Motor neuron (in vitro differentiated cells): Measurements from ENCODE around the gene USP49. TPM values are rescaled to one million over a fixed set of nuclear protein-coding genes. Genes with fewer than 3 reads are reported as not detected.

ENCODE experiments used
- ATAC-seq, 8 experiments: fragments of 200-7000 bp; cut with Tn5 transposase; replicated peaks in 6 of 8; 2 replicates each; pipeline ENCODE4 v1.8.0; 2021; ENCODE audit warnings: mild to moderate bottlenecking in 8 of 8, moderate library complexity in 8 of 8
- H3K27ac ChIP-seq, 2 donors: fragments of 250-450 bp; sonication (Bioruptor Pico); 2 replicates each; pipeline ENCODE4 v1.9.0; 2021; ENCODE audit warnings: antibody characterized with exemption in 2 of 2, mild to moderate bottlenecking in 2 of 2, moderate library complexity in 1 of 2
- H3K4me1 ChIP-seq, 2 donors: fragments of 250-450 bp; sonication (Bioruptor Pico); replicated peaks in 1 of 2; 2 replicates each; pipeline ENCODE4 v1.6.1; 2021; ENCODE audit warnings: antibody characterized with exemption in 2 of 2, mild to moderate bottlenecking in 2 of 2, moderate library complexity in 1 of 2
- H3K4me3 ChIP-seq, 5 donors: fragments of 250-450 bp; sonication (Bioruptor Pico); 2 replicates each; pipeline ENCODE4 v1.9.0; 2021; ENCODE audit warnings: antibody characterized with exemption in 5 of 5, mild to moderate bottlenecking in 5 of 5, moderate library complexity in 4 of 5
- WGBS, 10 experiments: fragments of 450-650 bp; shearing (Covaris generic); methylation state at CpG; one replicate each; pipeline ENCODE4 v1.0.0; 2022; 5-methylcytosine and 5-hydroxymethylcytosine counted together
- in situ Hi-C, 9 experiments: fragments of 400-800 bp; cut with MboI; loops; one replicate each; pipeline ENCODE4 v1.15.0; 2021; ENCODE audit warnings: low sequenced_read_pairs in 9 of 9, low pct_unique_long_range_greater_than_20kb in 2 of 9; ENCODE audit not compliant: unreplicated experiment in 9 of 9
- total RNA-seq, 8 experiments: library from RNA; unstranded; fragments of 300-600 nt; gene quantifications; 2 replicates each; pipeline versions ENCODE4 v1.2.3 to v1.2.4, GENCODE V29; 2022

The USP49 gene
- total RNA-seq, 8 experiments from 2014 or later = 2.3 to 14.8 (median 9.6) TPM

DNA sequence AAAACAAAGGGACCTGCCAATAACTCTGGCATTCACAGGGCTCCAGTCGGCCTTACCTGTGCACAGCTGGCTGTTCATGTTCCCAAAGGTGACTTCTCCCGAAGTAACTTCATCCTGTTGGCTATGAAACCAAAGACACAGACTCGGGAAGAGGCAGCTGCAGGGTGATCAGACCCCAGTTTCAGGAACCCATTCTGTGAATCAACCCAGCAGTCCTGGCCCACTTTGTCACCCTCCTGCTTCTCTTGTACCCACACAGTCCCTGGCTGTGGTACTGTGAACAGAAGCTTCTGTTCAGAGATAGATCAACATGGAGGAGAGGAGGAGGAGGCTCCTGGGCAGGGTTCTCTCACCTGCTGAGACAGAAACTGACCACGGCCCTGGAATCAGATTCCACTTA is 139.3 kb downstream of the USP49 start:
- 28 to 80% (median 50%) methylated on average over 1 to 4 of the region's 4 CpGs; no CpG with 5 or more reads in 3 of the 10 experiments for WGBS, 10 experiments
- ATAC-seq = no peak
- Histone ChIP-seq H3K4me3 (no peak overlapping the region), H3K27ac (no peak overlapping the region), H3K4me1 (peaks cover 0 to 10% of the 10 kb centered on the region in 2 donors)
- in situ Hi-C loops = no loop called here

DNA sequence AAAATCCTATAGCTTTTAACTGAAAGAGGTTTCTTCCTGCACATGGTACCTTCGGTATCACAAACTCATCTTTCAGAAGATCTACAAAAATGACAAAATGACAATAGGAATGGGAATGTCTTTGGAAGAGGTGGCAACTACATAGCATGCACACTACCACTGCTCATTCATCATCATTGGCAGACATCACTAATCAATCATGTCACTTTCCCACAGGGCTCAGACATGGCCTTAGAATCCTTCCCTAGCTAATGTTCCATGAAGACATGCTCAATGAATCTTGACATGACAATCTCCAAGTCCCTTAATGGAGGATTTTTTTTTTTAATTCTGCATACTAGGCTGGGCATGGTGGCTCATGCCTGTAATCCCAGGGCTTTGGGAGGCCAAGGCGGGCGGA is 144.8 kb downstream of the USP49 start:
- Histone ChIP-seq H3K4me3 (no peak overlapping the region), H3K4me1 (no peaks in the 10 kb centered on the region), H3K27ac (no peak overlapping the region)
- ATAC-seq = no peak
- WGBS, 10 experiments = 38 to 100% (median 86%) methylated on average over 1 to 3 of the region's 3 CpGs; no CpG with 5 or more reads in 4 of the 10 experiments
- in situ Hi-C loops = no loop called here

DNA sequence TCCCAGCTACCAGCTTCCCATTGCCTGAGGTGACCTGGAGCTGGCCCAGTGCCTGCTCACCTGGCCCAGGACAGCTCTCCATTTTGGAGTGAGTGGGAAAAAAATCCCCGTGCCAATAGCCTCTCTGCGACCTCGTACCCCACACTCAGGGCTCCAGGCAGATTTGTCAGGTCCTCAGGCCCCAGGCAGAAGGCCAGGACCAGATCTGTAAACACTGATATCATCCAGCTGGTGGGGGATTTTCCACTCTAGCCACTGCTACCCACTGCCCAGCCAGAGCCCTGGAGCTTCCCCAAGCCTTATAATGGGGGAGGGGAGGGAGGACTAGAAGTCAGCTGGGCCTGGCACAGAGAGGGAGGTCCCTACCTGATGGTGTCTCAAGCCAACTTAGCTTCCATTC is 146.6 kb downstream of the USP49 start:
- Histone ChIP-seq H3K27ac (no peak overlapping the region), H3K4me3 (no peak overlapping the region), H3K4me1 (no peaks in the 10 kb centered on the region)
- in situ Hi-C loops = no loop called here
- WGBS, 10 experiments = 72 to 83% methylated on average over 2 to 3 of the region's 3 CpGs; no CpG with 5 or more reads in 8 of the 10 experiments
- ATAC-seq = no peak

- no peak for ATAC-seq
- H3K27ac ChIP-seq = no peak overlapping the region
- no peaks in the 10 kb centered on the region for H3K4me1 ChIP-seq
- in situ Hi-C loops = no loop called here
- H3K4me3 ChIP-seq = no peak overlapping the region
- WGBS, 10 experiments = 60 to 100% (median 73%) methylated on average over 1 to 4 of the region's 6 CpGs; no CpG with 5 or more reads in 6 of the 10 experiments
Observed at GRCh38 chr6:41748102-41748477, 147.1 kb downstream of the USP49 start.

DNA sequence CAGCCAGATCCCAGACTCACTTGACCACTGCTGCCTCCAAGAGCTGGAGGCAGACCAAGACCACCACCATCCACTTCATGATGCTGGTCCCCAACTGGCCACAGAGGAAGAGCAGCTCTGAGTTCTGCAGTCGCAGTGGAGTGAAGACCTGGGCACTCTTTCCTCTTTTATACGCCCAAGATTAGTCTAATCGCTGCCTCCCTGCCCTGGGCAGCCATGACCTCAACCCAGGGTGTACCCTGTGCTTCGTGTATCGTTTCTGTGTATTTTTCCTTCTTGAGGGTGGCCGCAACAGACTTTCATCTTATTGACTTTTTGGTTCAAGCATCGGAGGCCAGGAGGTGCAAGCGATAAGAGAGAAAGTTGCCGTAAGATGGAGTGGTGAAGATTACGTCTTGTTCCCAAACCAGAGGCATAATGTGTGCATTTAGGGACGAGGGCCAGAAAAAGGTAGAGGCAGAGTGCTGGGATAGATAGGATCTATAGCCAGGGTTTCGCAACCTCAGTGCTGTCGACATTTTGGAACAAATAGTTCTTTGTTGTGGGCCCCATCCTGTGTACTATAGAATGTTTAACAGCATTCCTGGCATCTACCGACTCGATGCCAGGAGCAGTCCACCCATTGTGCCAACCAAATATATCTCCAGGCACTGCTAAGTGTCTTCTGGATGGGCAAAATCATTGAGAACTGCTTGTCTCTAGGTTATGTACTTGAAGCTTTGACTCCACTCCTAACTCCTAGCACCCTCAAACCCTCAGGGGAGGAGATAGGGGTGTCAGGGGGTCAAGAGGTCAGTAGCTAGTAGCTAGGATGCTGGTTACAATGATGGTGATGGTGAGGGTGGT is 147.7 kb downstream of the USP49 start, which contains the start of gene PGC:
Gene PGC (minus strand): TSS at position 142 of the 846 bp plus-strand sequence. CDS start 63 bp downstream, at position 79.
- 50 to 100% (median 89%) methylated on average over 2 to 11 of the region's 15 CpGs for WGBS, 10 experiments
- in situ Hi-C loops = no loop called here
- H3K4me1 ChIP-seq = no peaks in the 10 kb centered on the region
- no peak for ATAC-seq
- no peak within 1 kb of the TSS for H3K4me3 ChIP-seq
- no peak within 1 kb of the TSS for H3K27ac ChIP-seq

GRCh38 chr6:41746107-41746506 is 149.1 kb downstream of the USP49 start:
- 0 to 94% (median 71%) methylated on average over 1 to 5 of the region's 10 CpGs; no CpG with 5 or more reads in 5 of the 10 experiments for WGBS, 10 experiments
- in situ Hi-C loops = no loop called here
- H3K4me1 ChIP-seq = peaks cover 0 to 3% of the 10 kb centered on the region in 2 donors
- no peak overlapping the region for H3K4me3 ChIP-seq
- H3K27ac ChIP-seq = no peak overlapping the region
- peak in 3 of 8 experiments; percentile 29 to 65 (median 30) for ATAC-seq

- WGBS, 10 experiments = 72 to 81% (median 76%) methylated on average over 1 to 5 of the region's 7 CpGs; no CpG with 5 or more reads in 6 of the 10 experiments
- Histone ChIP-seq H3K27ac (no peak overlapping the region), H3K4me1 (peaks cover 0 to 3% of the 10 kb centered on the region in 2 donors), H3K4me3 (no peak overlapping the region)
- no peak for ATAC-seq
- in situ Hi-C loops = no loop called here
Observed at GRCh38 chr6:41744236-41744787, 150.9 kb downstream of the USP49 start.

DNA sequence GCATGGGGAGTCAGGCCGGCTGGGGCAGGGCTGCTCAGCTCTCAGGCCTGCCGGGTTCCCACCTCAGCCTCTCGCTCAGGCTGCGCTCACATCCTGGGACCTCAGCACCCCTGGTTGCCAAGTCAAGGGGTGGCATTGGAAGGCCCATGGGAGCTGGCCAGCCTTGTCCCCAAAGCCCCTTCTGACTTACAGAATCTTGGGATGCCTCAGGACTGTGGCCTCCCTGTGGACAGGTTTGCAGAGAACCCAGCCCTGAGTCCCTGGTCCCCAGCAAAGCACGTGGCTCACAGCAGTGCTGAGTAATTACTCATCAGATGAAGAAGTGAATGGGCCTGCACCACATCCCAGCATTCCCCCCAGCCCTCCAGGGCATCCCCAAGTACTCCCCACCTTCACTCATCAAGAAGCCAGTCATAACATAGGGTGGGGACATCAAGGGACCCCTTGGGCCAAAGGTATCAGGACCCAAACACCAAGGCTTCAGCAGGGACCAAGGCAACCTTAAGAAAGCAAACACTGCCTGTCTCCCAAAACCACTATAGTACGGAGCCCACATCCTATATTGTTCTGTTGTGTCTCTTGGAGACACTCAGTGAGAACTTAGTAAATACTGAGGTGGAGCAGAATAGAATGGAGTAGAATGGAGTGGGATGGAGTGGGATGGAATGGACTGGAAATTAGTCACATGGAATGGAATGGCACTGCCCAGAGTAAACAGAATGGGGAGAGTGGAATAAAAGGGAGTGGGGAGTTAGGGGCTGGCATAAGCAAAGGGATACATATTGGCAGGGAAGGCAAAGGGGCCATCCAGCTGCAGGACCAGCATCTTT is 151.6 kb downstream of the USP49 start:
- peaks cover 0 to 3% of the 10 kb centered on the region in 2 donors for H3K4me1 ChIP-seq
- no peak overlapping the region for H3K27ac ChIP-seq
- in situ Hi-C loops = no loop called here
- H3K4me3 ChIP-seq = no peak overlapping the region
- ATAC-seq = no peak
- WGBS, 10 experiments = 70 to 100% (median 100%) methylated on average over 1 of the region's 6 CpGs; no CpG with 5 or more reads in 7 of the 10 experiments

DNA sequence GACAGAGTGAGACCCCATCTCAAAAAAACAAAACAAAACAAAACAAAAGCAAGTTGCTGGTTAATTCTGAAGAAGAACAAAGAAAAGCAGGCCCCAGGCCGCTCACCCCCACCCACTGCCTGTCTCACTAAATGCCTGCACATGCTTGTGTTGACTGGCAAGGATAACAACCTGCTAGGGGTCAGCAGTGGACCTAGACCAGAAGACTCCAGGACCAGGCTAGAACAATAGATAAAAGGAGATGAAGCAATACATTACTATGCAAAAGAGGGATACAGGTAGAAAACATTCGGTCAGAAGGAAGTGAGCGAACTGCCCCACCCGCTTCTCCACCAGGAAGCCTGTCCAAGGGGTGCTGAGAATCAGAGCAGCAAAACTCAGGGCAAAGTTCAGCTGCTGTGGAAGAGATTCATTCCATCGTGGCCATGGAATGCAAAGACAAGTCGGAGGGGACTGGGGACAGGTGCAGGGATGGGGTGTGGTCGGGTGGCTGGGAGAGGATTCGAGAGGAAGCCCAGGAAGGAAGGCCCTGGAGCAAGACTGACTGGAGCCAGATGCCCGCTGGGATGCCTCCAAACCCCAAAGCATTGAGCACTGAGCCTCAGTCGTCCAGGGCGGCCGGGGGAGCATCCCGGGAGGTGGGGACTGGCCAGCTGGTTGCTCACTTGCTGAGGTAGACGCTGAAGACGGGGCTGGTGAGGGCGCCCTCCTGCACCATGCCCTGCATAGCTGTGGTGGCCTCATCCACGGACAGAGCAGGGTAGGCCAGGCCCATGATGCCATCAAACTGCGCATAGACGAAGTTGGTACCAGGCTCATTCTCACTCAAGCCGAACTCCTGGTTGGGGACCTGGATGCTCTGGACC is 153.3 kb downstream of the USP49 start:
- Histone ChIP-seq H3K4me3 (no peak overlapping the region), H3K4me1 (peaks cover 0 to 3% of the 10 kb centered on the region in 2 donors), H3K27ac (no peak overlapping the region)
- no peak for ATAC-seq
- in situ Hi-C loops = no loop called here
- WGBS, 10 experiments = 57 to 100% (median 75%) methylated on average over 1 to 9 of the region's 20 CpGs; no CpG with 5 or more reads in 3 of the 10 experiments

GRCh38 chr6:41740366-41741162 is 154.6 kb downstream of the USP49 start:
- no peak overlapping the region for H3K4me3 ChIP-seq
- in situ Hi-C loops = no loop called here
- peaks cover 6 to 8% of the 10 kb centered on the region in 2 donors for H3K4me1 ChIP-seq
- ATAC-seq = no peak
- WGBS, 10 experiments = 73 to 83% (median 74%) methylated on average over 2 to 3 of the region's 13 CpGs; no CpG with 5 or more reads in 7 of the 10 experiments
- H3K27ac ChIP-seq = no peak overlapping the region
